Measurements from ENCODE around the gene EDIL3. TPM values are rescaled to one million over a fixed set of nuclear protein-coding genes. Genes with fewer than 3 reads are reported as not detected.

The EDIL3 gene
- under 0.01 and 3.1 TPM in 2 replicates for total RNA-seq

GRCh38 chr5:84384604-84385575 lies at the start of gene EDIL3:
Gene EDIL3 (minus strand): TSS chr5:84384880. CDS start chr5:84384374, 506 bp downstream.

Measured in tracheal epithelial cell (primary cell).